Gastroesophageal sphincter (tissue), 4 donors: ENCODE data around the gene PIN4. TPM values are rescaled to one million over a fixed set of nuclear protein-coding genes. Genes with fewer than 3 reads are reported as not detected.

Experiments
- ATAC-seq: fragments of 150-250 bp; one replicate; pipeline ENCODE4 v1.9.1; 2016; ENCODE audit warnings: mild to moderate bottlenecking, moderate library complexity
- H3K27ac ChIP-seq, 4 donors: fragments of 200-600 bp; sonication (generic) in 3 of 4; 1 replicate in 3 of 4; 2 replicates in 1 of 4; pipeline ENCODE4 v1.5.1; 2016 to 2019
- H3K27me3 ChIP-seq: fragments of 200-600 bp; sonication (generic); one replicate; pipeline ENCODE4 v1.5.1; 2019
- H3K36me3 ChIP-seq, 2 donors: fragments of 200-600 bp; sonication (generic); one replicate each; pipeline ENCODE4 v1.5.1; 2019; ENCODE audit warnings: control low read depth in 1 of 2
- H3K4me1 ChIP-seq, 3 donors: fragments of 200-600 bp; sonication (generic); 1 replicate in 2 of 3; 2 replicates in 1 of 3; pipeline ENCODE4 v1.5.1; 2016 to 2019; ENCODE audit warnings: control low read depth in 2 of 3
- H3K4me3 ChIP-seq, 2 donors: fragments of 200-600 bp; sonication (generic); one replicate each; pipeline ENCODE4 v1.5.1; 2019; ENCODE audit warnings: mild to moderate bottlenecking in 1 of 2, moderate library complexity in 1 of 2
- H3K9me3 ChIP-seq, 3 donors: fragments of 200-600 bp; sonication (generic); one replicate each; pipeline ENCODE4 v1.5.1; 2017 to 2019; ENCODE audit warnings: control low read depth in 2 of 3
- EP300 ChIP-seq: sonication (generic); formaldehyde crosslinking; IDR thresholded peaks from one replicate; pipeline ENCODE4 v1.6.1; 2017; ENCODE audit warnings: antibody characterized with exemption, mild to moderate bottlenecking
- POLR2A ChIP-seq, 2 donors: fragments of 450-650 bp; IDR thresholded peaks; one replicate each; pipeline ENCODE4 v1.6.1; 2017; ENCODE audit warnings: antibody characterized with exemption in 2 of 2, mild to moderate bottlenecking in 2 of 2, moderate library complexity in 1 of 2
- POLR2AphosphoS5 ChIP-seq: sonication (generic); formaldehyde crosslinking; IDR thresholded peaks from one replicate; pipeline ENCODE4 v1.6.1; 2017; ENCODE audit warnings: antibody characterized with exemption
- WGBS, 2 donors: methylation state at CpG; one replicate each; pipeline ENCODE4 v1.1.5; 2018; ENCODE audit warnings: low coverage in 1 of 2; 5-methylcytosine and 5-hydroxymethylcytosine counted together
- total RNA-seq, 4 donors: library from RNA; depleted of rRNA; stranded (reverse); fragments of >200 nt; gene quantifications; one replicate each; pipeline ENCODE4 v1.1.0, GENCODE V29; 2016
- TF ChIP-seq, protein P1 (sequence below), 4 experiments: fragments of 200-600 bp in 2 of 4; fragments of 450-650 bp in 2 of 4; sonication (generic) in 1 of 4; IDR thresholded peaks; one replicate each; pipeline ENCODE4 v1.5.1; 2017 to 2019; ENCODE audit warnings: antibody characterized with exemption in 4 of 4, mild to moderate bottlenecking in 2 of 4, moderate library complexity in 2 of 4

PIN4 gene
- total RNA-seq, 4 donors from 2014 or later = 5.7 to 10.6 (median 8.8) TPM

DNA sequence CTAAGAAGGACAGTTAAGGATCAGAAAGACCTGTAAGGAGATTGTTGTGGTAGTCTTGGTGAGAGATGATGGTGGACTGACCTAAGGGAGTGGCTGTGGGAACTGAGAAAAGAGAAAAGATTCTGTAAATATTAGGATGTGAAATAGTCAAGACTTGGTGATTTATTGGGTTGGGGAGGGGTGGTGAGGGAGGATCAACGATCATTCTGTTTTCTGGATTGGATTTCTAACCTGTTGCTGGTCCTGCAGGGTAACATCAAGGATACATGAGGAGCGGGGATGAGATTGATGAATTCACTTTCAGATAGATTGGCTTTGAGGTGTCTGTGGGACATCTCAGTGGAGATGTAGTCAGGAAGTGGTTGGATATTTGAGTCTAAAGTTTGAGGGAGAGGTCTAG lies 1.4 kb downstream of the PIN4 start:
- 70 to 80% methylated on average over 2 of the region's 2 CpGs for WGBS, 2 donors
- peaks cover 0 to 17% of the 10 kb centered on the region in 2 donors for H3K36me3 ChIP-seq
- H3K27ac ChIP-seq = no peak overlapping the region
- H3K27me3 ChIP-seq = no peaks in the 10 kb centered on the region
- H3K4me3 ChIP-seq = no peak overlapping the region
- no peak for ATAC-seq
- H3K4me1 ChIP-seq = peaks cover 0 to 26% (median 4%) of the 10 kb centered on the region in 3 donors
- H3K9me3 ChIP-seq = no peaks in the 10 kb centered on the region
- no peak for TF ChIP-seq EP300
- no peak for TF ChIP-seq POLR2AphosphoS5
- TF ChIP-seq, protein P1, sequence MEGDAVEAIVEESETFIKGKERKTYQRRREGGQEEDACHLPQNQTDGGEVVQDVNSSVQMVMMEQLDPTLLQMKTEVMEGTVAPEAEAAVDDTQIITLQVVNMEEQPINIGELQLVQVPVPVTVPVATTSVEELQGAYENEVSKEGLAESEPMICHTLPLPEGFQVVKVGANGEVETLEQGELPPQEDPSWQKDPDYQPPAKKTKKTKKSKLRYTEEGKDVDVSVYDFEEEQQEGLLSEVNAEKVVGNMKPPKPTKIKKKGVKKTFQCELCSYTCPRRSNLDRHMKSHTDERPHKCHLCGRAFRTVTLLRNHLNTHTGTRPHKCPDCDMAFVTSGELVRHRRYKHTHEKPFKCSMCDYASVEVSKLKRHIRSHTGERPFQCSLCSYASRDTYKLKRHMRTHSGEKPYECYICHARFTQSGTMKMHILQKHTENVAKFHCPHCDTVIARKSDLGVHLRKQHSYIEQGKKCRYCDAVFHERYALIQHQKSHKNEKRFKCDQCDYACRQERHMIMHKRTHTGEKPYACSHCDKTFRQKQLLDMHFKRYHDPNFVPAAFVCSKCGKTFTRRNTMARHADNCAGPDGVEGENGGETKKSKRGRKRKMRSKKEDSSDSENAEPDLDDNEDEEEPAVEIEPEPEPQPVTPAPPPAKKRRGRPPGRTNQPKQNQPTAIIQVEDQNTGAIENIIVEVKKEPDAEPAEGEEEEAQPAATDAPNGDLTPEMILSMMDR (IDR thresholded peaks at IDR 0.05) = no peak

DNA sequence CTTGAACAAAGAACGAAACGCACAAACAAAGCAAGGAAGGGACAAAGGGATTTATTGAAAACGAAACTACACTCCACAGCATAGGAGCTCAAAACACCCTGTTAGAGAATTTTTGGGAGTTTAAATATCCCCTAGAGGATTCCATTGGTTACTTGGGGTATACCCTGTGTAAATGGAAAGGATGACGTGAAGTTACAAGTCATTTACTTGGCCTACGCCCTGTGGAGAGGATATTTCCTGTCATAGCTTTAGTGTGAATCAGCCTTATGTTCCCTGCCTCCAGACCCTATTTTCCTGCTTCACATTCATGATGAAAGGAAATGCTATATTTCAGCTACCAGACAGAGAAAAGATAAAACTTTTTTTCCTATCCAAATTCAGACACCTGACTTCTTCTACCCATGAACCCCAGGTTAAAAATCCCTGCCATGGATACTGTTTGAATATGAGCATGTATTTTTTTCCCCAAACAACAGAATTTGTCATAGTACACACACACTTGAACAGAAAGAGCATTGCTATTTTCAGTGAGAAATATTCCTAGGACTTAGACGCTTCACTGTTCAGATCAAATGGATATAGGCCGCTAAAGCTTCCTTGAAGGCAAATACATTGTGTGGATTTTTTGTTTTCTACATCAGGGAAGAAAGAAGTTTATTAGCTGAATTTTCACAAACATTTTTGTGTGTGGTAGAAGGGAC lies 20.4 kb downstream of the PIN4 start:
- Histone ChIP-seq H3K4me1 (no peaks in the 10 kb centered on the region), H3K27ac (no peak overlapping the region), H3K36me3 (peaks cover 0 to 40% of the 10 kb centered on the region in 2 donors), H3K4me3 (no peak overlapping the region), H3K27me3 (no peaks in the 10 kb centered on the region), H3K9me3 (no peaks in the 10 kb centered on the region)
- no peak for ATAC-seq
- TF ChIP-seq POLR2AphosphoS5 = no peak
- TF ChIP-seq, protein P1 (IDR thresholded peaks at IDR 0.05) = no peak
- no peak for TF ChIP-seq POLR2A (IDR thresholded peaks at IDR 0.05)
- TF ChIP-seq EP300 = no peak
- 64 to 69% methylated on average over 6 to 7 of the region's 7 CpGs for WGBS, 2 donors

DNA sequence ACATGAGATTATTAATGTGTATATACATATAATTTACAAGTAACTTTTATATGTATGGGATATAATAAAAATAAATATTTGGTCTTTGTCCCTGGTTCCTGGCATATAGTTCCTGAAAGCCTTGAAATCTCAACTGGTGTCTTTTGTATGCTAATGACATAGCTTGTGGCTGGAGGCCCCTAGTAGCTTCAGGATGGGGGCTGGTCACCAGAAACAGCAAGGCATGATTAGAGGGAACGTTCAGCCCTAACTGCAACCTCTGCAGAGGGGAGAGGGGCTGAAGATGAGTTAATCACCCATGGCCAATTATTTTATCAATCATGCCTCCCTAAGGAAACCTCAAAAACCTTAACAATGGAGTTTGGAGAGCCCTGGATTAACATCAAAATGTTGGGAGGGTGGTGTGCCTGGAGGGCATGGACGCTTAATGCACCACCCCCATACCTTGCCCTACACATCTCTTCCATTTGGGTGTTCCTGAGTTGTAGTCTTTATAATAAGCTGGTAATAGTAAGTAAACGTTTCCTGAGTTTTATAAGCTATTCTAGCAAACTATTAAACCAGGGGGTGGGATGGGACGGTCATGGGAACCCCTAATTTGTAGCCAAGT lies 21.3 kb downstream of the PIN4 start:
- no peaks in the 10 kb centered on the region for H3K27me3 ChIP-seq
- no peaks in the 10 kb centered on the region for H3K4me1 ChIP-seq
- 58 to 100% methylated on average over 1 to 4 of the region's 4 CpGs for WGBS, 2 donors
- no peak overlapping the region for H3K4me3 ChIP-seq
- peaks cover 0 to 31% of the 10 kb centered on the region in 2 donors for H3K36me3 ChIP-seq
- TF ChIP-seq POLR2AphosphoS5 (no peak), EP300 (no peak), POLR2A (IDR thresholded peaks at IDR 0.05) (no peak)
- TF ChIP-seq, protein P1 (IDR thresholded peaks at IDR 0.05) = no peak
- H3K27ac ChIP-seq = no peak overlapping the region
- no peak for ATAC-seq
- no peaks in the 10 kb centered on the region for H3K9me3 ChIP-seq

DNA sequence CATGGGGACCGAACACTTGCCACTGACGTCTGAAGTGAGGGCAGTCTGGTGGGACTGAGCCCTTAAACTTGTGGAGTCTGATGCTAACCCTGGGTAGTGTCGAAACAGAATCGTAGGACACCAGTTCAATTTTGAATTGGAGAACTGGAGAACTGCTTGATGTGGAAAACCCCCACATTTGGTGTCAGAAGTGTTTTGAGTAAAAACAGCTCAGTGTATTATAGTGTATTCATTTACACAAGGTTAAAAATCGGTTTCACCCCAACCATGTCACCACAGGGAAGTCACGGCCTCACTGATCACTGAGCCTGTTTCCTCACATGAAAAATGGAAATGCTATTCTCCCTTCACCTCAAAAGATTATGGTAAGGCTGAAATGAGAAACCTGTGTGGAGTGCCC lies 21.9 kb downstream of the PIN4 start:
- Histone ChIP-seq H3K4me3 (no peak overlapping the region), H3K4me1 (no peaks in the 10 kb centered on the region), H3K27ac (no peak overlapping the region), H3K9me3 (no peaks in the 10 kb centered on the region), H3K27me3 (no peaks in the 10 kb centered on the region), H3K36me3 (peaks cover 0 to 25% of the 10 kb centered on the region in 2 donors)
- ATAC-seq = no peak
- no peak for TF ChIP-seq POLR2AphosphoS5
- no peak for TF ChIP-seq EP300
- TF ChIP-seq, protein P1 (IDR thresholded peaks at IDR 0.05) = no peak
- 56 to 82% methylated on average over 4 to 5 of the region's 6 CpGs for WGBS, 2 donors

DNA sequence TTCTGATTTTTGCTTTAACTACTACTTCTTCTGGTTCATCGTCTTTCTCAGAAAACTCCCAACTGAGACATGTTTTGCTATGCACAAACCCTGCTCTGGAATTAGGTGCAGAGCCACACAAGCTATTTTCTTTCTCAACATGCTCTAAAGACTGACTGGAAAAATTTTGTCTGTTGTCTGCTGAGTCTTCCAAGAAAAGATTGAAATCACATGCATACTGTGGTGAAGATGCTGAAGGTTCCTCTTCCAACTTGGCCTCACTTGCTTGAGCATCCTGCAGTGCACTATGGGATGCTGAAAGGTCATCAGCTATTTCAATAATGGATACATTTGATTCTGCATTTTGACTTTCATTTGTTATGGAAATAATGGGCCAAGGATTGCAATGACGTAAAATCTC lies 24.1 kb downstream of the PIN4 start:
- no peak overlapping the region for H3K27ac ChIP-seq
- no peak for TF ChIP-seq POLR2AphosphoS5
- TF ChIP-seq EP300 = no peak
- no peak for TF ChIP-seq POLR2A (IDR thresholded peaks at IDR 0.05)
- TF ChIP-seq, protein P1 (IDR thresholded peaks at IDR 0.05) = no peak
- 70 to 94% methylated on average over 2 of the region's 2 CpGs for WGBS, 2 donors
- H3K4me1 ChIP-seq = no peaks in the 10 kb centered on the region
- no peaks in the 10 kb centered on the region for H3K27me3 ChIP-seq
- H3K9me3 ChIP-seq = no peaks in the 10 kb centered on the region
- no peak for ATAC-seq
- H3K4me3 ChIP-seq = no peak overlapping the region
- H3K36me3 ChIP-seq = peaks cover 0 to 12% of the 10 kb centered on the region in 2 donors
